HAP-1 (cell line): ENCODE results near the gene TBL1XR1.

Experiments used
- DNase-seq, 2 experiments: peaks; one replicate each; pipeline ENCODE4 v3.0.0-alpha.2; 2016 to 2020; ENCODE audit warnings: low spot score in 2 of 2
- H3K27me3 ChIP-seq: fragments of 250-450 bp; sonication (Bioruptor Pico); 2 replicates; pipeline ENCODE4 v1.5.1; 2020; ENCODE audit warnings: low read depth, mild to moderate bottlenecking, moderate library complexity
- H3K36me3 ChIP-seq: fragments of 250-450 bp; sonication (Bioruptor Pico); replicated peaks from 2 replicates; pipeline ENCODE4 v1.5.1; 2020; ENCODE audit warnings: mild to moderate bottlenecking
- H3K4me1 ChIP-seq: fragments of 250-450 bp; sonication (Bioruptor Pico); 2 replicates; pipeline ENCODE4 v1.5.1; 2020; ENCODE audit warnings: mild to moderate bottlenecking
- H3K4me3 ChIP-seq: fragments of 250-450 bp; sonication (Bioruptor Pico); 2 replicates; pipeline ENCODE4 v1.5.1; 2020; ENCODE audit warnings: mild to moderate bottlenecking, moderate library complexity
- H3K9me3 ChIP-seq: fragments of 250-450 bp; sonication (Bioruptor Pico); 2 replicates; pipeline ENCODE4 v1.5.1; 2020; ENCODE audit warnings: mild to moderate bottlenecking, moderate library complexity
- in situ Hi-C: fragments of 300-500 bp; cut with MboI; formaldehyde crosslinking; loops from 3 replicates; pipeline ENCODE4 v1.14.3; 2020; ENCODE audit warnings: low sequenced_read_pairs, inconsistent platforms, mixed read lengths

TBL1XR1 gene

DNA sequence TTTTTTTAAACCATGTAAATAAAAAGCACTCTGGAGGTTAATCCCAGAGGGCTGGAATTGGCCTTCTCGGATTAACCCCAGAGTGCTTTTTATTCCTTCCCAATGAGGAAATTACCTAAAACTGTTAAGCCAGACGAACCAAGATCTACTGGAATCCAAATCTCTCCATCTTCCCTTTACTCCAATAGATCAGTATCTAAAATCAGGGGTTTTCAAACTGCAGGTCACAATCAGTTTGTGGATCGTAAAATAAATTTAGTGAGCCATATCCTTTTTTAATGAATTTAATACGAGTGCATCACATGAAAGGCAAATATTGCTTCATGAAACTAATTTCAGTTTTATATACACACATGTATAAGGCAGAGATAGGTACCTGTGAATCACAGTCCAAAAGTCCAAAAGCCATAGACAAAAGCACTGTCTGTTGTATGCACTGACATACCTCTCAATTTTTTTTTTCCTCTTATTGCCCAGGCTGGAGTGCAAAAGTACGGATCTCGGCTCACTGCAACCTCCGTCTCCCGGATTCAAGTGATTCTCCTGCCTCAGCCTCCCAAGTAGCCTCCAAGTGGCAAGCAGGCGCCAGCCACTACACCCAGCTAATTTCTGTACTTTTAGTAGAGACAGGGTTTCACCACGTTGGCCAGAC, 61.3 kb downstream of the TBL1XR1 start:
- H3K36me3 ChIP-seq: no peaks in the 10 kb centered on the region; the same call in 1 of the 2 replicates
- H3K27me3 ChIP-seq: no peaks in the 10 kb centered on the region
- H3K4me3 ChIP-seq: no peak overlapping the region
- no peak for DNase-seq
- in situ Hi-C loops: no loop called here
- no peaks in the 10 kb centered on the region for H3K9me3 ChIP-seq
- no peaks in the 10 kb centered on the region for H3K4me1 ChIP-seq

DNA sequence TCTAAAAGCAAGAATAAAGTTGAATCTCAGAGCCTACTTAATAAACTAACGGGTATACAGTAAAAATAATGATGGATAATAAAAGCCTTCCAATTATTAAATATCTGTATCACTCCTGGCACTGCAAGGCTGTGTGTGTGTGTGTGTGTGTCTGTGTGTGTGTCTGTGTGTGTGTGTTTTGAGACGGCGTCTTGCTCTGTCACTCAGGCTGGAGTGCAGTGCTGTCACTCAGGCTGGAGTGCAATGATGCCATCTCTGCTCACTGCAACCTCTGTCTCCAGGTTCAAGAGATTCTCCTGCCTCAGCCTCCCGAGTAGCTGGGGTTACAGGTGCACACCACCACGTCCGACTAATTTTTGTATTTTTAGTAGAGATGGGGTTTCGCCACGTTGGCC, 62.5 kb downstream of the TBL1XR1 start:
- in situ Hi-C loops: no loop called here

DNA sequence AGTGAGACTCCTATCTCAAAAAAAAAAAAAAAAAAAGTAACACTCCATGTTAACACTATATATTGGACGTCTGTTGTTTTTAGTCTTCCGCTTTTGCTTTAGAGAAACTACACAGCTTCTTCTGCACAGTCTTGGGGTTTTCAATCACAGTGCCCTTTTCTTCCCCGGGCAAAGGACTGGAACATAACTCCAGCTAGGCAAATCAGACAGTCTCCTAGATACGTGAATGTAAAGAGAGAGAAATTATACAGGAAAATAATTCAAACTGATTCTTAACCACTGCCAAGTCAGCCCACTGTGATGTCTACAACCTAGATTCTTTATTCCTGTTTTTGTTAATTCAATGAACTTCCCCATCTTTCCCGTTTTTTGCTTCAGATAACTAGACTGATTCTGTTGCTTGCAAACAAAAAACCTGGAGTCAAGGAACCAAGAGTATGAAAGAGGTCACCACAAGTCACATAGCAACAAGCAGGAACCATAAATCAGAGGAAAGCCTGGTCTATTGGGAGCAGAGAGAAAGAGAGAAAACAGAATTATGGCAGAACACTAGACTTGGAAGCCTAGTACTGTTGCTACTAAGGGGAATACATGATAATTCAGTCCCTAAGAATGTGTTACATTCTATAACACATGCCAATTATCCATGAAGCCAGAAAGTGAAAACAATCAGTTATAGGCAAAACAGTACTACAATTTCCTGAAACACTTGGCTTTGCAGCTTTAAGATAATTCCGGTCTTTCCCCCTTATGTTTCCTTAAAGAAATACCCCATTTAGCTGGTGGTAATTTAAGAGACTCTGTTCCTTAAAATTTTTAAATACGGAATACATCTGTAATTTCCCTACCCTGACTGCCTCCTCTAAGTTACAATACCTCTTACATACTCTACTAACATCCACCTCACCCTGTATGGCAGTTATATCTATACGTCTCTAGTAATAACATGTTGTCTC, 63.1 kb downstream of the TBL1XR1 start:
- no peaks in the 10 kb centered on the region; the same call in none of the 2 replicates for H3K36me3 ChIP-seq
- H3K9me3 ChIP-seq: no peaks in the 10 kb centered on the region
- peaks cover 3% of the 10 kb centered on the region; the same call in 1 of the 2 replicates for H3K4me1 ChIP-seq
- no peak for DNase-seq
- no peak overlapping the region for H3K4me3 ChIP-seq
- H3K27me3 ChIP-seq: no peaks in the 10 kb centered on the region
- in situ Hi-C loops: no loop called here

More for the DNA sequence above, 62.5 kb downstream of the TBL1XR1 start:
- Histone ChIP-seq H3K27me3 (no peaks in the 10 kb centered on the region), H3K9me3 (no peaks in the 10 kb centered on the region), H3K4me1 (peaks cover 3% of the 10 kb centered on the region; the same call in 1 of the 2 replicates), H3K36me3 (no peaks in the 10 kb centered on the region; the same call in 1 of the 2 replicates), H3K4me3 (no peak overlapping the region)
- no peak for DNase-seq

DNA sequence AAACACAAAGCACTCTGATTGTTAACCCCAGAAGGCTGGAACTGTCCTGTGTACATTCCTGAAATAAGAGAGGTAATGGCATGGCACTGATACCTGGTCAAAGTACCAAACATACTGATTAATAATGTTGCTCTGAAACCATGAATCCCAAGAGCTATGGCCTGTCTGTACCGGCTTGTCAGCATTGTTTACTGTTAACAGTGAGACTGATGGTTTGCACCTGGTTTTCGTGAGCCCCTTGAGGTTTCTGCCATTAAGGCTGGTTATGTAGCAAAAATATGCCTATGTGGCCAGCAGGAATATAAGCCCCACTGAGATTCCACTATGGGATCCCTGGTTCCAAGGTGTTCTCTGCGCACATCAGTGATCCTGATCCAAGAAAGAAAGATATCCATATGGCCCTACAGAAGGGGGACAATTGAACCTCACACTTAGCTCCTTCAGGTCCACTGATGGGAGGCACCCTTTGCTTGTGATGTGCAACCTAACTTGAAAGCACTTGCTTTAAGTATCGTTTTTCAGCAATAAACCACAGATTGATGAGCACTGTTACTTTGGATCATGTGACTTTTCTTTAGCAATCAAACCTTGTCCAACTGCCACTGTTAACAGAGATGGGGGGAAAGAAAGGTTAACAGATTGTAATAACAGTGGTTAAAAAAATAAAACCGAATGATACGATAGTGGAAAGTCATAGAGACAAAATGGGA, 65.2 kb downstream of the TBL1XR1 start:
- Histone ChIP-seq H3K4me1 (peaks cover 3% of the 10 kb centered on the region; the same call in 1 of the 2 replicates), H3K27me3 (no peaks in the 10 kb centered on the region), H3K4me3 (no peak overlapping the region), H3K36me3 (no peaks in the 10 kb centered on the region; the same call in none of the 2 replicates), H3K9me3 (no peaks in the 10 kb centered on the region)
- DNase-seq: no peak
- in situ Hi-C loops: no loop called here

DNA sequence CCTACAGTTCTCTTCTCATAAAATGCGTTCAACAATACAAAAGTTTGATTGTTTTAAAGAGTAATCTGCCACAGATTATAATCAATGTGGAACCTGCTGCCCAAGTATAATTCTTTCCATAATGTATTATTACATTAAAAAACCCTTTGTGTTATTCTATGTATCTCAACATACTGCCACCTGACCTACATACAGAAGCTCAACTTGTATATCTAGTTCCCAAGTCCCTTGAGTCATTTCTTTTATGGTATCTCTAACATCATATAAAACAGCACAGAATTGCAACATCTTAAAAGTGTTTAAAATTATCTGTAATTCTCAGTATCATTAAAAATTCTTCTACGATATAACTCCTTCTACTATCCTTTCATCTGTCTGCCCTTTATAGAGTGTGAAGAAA, 70.3 kb downstream of the TBL1XR1 start:
- Histone ChIP-seq H3K4me3 (no peak overlapping the region), H3K9me3 (no peaks in the 10 kb centered on the region), H3K27me3 (no peaks in the 10 kb centered on the region), H3K36me3 (no peaks in the 10 kb centered on the region; the same call in 1 of the 2 replicates), H3K4me1 (peaks cover 10% of the 10 kb centered on the region)
- in situ Hi-C loops: no loop called here
- DNase-seq: no peak

DNA sequence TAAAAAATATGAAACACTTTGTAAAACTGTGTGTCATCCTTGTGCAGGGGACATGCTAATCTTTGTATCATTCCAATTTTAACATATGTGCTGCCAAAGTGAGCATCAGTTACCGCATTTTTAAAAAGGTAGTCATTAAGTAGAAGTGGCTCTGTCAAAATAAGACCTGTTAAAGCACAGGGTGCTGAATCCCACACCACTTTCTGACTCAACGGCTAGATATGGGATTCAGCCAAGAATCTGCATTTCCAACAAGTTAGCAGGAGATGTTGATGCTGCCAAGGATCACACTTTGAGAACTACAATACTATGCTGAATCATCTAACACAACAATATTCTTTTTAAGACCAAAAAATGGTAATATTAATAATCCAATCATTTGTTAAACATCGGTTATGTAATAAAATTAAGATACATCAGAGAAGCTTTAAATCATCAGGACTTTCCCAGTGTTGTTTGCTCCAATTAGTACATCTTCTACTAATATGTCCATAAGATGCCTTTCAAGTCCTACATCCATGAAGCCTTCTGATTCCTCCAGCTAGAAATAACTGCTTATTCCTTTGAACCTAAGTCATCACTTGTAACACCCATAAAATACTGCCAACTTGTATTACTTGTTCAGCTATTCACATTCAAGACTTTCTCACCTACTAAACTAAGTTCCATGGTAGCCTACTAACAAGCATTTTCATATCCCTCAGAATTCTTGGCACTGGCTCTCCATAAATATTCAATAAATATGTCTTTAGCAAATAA, 71.1 kb downstream of the TBL1XR1 start:
- Histone ChIP-seq H3K36me3 (no peaks in the 10 kb centered on the region; the same call in 1 of the 2 replicates), H3K9me3 (no peaks in the 10 kb centered on the region), H3K27me3 (no peaks in the 10 kb centered on the region), H3K4me1 (peaks cover 12% of the 10 kb centered on the region), H3K4me3 (no peak overlapping the region)
- in situ Hi-C loops: no loop called here
- DNase-seq: no peak

DNA sequence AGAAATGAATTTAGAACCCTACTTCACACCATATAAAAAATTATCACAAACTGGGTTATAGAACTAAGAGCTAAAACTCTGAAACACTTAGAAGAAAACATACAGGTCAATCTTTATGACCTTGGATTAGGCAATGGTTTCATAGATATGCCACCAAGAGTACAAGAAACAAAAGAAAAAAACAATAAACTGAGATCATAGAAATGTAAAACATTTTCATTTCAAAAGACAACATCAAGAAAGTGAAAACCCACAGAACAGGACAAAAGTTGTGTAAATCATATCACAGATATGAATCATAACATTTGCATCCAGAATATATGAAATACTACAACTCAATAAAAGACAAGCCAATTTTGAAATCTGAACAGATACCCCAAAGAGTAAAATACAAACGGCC, 72.4 kb downstream of the TBL1XR1 start:
- Histone ChIP-seq H3K4me3 (no peak overlapping the region), H3K27me3 (no peaks in the 10 kb centered on the region), H3K9me3 (no peaks in the 10 kb centered on the region), H3K4me1 (peaks cover 12% of the 10 kb centered on the region), H3K36me3 (no peaks in the 10 kb centered on the region; the same call in 1 of the 2 replicates)
- DNase-seq: no peak
- in situ Hi-C loops: no loop called here

DNA sequence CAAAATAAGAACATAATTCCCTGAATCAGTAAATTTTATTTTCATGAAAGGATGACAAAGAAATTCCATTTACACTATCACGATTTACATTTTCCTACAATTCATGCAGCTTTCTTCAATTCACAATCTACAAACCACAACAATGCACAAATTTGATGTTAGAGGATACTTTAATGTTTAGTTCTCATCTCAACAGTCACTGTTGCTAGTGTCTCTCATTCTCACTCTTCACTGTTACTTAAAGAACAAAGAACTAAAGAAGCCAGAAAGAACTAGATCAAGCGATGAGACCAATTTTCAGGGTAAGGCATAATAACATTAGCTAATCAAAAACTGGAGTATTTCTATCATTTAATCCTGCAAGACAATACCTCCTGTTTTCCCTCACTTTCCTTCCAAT, 73.5 kb downstream of the TBL1XR1 start:
- H3K4me1 ChIP-seq: peaks cover 12% of the 10 kb centered on the region
- in situ Hi-C loops: no loop called here

DNA sequence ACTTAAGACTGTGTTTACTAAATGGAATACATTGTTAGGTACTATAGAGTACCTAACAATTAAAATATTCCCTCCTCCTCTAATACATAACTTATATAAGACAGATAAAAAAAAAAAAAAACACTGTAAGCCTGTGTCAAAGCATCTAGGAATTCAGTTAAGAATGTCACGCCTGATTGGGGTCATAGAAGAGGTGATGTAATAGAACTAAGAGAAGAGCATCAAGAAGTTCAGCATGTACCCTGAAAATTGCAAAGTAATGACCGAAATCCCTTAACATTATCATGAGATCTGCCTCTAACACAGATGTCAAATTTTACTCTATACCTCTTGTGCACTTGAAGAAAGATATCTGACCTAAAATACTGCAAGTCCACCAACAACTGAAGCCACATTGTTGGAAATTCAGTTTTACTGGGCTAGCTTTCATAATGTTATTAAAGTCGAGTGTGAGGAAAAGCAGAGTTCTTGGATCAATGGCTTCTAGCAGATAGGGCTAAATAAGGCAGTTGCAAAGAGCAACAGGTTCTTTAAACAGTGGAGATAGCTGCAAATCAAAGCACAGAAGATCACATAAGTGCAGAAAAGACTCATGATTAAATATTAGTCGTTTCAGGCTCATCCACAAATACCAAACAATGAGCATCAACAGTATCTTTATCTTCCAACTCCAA, 75.0 kb downstream of the TBL1XR1 start:
- in situ Hi-C loops: no loop called here
- Histone ChIP-seq H3K9me3 (no peaks in the 10 kb centered on the region), H3K4me3 (no peak overlapping the region), H3K36me3 (no peaks in the 10 kb centered on the region), H3K27me3 (no peaks in the 10 kb centered on the region), H3K4me1 (peaks cover 19% of the 10 kb centered on the region)
- DNase-seq: no peak

More for the DNA sequence above, 73.5 kb downstream of the TBL1XR1 start:
- Histone ChIP-seq H3K4me3 (no peak overlapping the region), H3K27me3 (no peaks in the 10 kb centered on the region), H3K36me3 (no peaks in the 10 kb centered on the region), H3K9me3 (no peaks in the 10 kb centered on the region)
- no peak for DNase-seq

DNA sequence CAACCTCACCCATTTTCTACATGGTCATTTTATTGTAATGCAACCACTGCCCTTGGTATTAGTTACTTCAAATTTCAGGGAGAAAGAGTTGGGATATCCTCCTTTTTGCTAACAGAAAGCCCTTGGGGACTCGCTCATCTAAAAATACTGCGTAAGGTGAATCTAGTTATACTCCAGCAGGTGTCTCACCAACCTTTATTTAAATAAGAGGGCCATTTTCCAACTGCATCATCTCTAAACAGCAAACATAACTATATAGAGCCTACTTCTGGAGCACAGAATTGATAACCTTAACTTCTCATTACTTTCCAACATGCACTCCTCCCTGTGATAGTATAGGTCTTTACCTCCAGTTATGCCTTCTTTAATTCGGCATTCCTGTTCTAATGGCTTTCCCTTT, 77.5 kb downstream of the TBL1XR1 start:
- Histone ChIP-seq H3K27me3 (no peaks in the 10 kb centered on the region), H3K4me1 (peaks cover 14% of the 10 kb centered on the region), H3K9me3 (no peaks in the 10 kb centered on the region), H3K36me3 (no peaks in the 10 kb centered on the region), H3K4me3 (no peak overlapping the region)
- in situ Hi-C loops: no loop called here
- DNase-seq: no peak

DNA sequence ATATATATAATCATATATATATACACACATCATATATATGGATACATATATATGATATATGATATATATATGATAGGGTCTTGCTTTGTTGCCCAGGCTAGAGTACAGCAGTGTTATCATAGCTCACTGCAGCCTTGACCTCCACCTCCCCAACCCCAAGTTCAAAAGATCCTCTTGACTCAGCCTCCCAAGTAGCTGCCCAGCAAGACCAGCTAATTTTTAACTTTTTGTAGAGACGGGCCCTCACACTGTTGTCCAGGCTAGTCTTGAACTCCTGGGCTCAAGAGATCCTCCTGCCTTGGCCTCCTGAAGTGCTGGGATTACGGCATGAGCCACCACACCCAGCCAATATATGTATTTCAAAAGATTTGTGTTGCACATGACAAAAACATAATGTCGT, 83.0 kb downstream of the TBL1XR1 start:
- DNase-seq: no peak
- in situ Hi-C loops: no loop called here
- H3K4me3 ChIP-seq: no peak overlapping the region
- peaks cover 26% of the 10 kb centered on the region for H3K4me1 ChIP-seq
- no peaks in the 10 kb centered on the region for H3K36me3 ChIP-seq
- no peaks in the 10 kb centered on the region for H3K27me3 ChIP-seq
- no peaks in the 10 kb centered on the region for H3K9me3 ChIP-seq

DNA sequence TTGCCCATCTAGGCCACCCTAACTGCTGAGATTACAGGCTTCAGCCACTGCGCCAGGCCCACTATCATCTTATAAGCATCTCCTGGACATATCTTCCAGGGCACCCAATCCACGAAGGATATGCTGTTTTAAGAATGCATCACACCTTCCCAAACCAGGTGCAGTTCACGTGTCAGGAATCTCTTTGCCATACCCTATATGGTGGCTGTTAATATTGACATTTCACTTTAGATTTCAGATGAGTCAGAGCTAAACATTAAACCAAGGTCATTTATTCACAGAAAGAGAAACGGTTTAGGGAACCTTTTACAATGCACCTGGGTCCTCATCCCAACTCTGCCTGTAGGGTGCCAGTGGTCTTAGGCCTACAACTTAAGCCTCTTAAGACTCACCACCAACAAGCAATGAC, 85.7 kb downstream of the TBL1XR1 start:
- in situ Hi-C loops: no loop called here
- H3K4me3 ChIP-seq: no peak overlapping the region
- no peaks in the 10 kb centered on the region for H3K9me3 ChIP-seq
- no peaks in the 10 kb centered on the region for H3K36me3 ChIP-seq
- no peak for DNase-seq
- H3K4me1 ChIP-seq: peaks cover 20% of the 10 kb centered on the region
- H3K27me3 ChIP-seq: no peaks in the 10 kb centered on the region

DNA sequence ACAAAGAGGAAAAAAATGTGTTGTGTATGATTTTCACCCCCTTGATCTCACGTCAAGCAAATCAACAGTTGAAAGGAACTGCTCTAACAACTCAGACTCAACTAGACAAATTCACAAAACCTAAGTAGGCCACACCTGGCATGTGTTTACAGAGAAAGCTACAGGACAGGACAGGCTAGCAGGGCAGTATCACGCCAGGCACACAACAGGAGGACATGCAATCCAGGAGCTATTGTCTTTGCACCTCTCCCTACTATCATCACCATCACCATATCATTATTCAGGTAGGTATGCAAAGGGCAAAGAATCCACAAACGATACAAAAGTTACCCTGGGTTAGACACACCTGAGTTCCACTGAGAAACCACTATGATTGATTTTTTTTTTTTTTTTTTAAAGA, 86.4 kb downstream of the TBL1XR1 start:
- Histone ChIP-seq H3K9me3 (no peaks in the 10 kb centered on the region), H3K4me1 (peaks cover 20% of the 10 kb centered on the region), H3K4me3 (no peak overlapping the region), H3K27me3 (no peaks in the 10 kb centered on the region), H3K36me3 (no peaks in the 10 kb centered on the region)
- DNase-seq: no peak
- in situ Hi-C loops: no loop called here
